ENCODE results near the gene CCL4L2. TPM values are rescaled to one million over a fixed set of nuclear protein-coding genes. Genes with fewer than 3 reads are reported as not detected.
"Not testable (repeated sequence)": the region's sequence is repeated elsewhere in the genome, so short reads cannot be mapped to it uniquely, and the experiment has no call there.

The CCL4L2 gene
- total and polyA plus RNA-seq, 3 donors from 2014 or later: 0.74 to 3.6 TPM; not detected in 1

GRCh38 chr17:36193216-36193775 lies 17.6 kb upstream of the CCL4L2 start:
- no peaks in the 10 kb centered on the region for H3K9me3 ChIP-seq
- H3K27me3 ChIP-seq: no peaks in the 10 kb centered on the region
- no peaks in the 10 kb centered on the region for H3K36me3 ChIP-seq (ENCODE audit: low read depth, missing control alignments)
- H3K4me1 ChIP-seq: no peaks in the 10 kb centered on the region
- H3K27ac ChIP-seq: no peak overlapping the region
- no peak for TF ChIP-seq POLR2A (IDR thresholded peaks at IDR 0.05)
- TF ChIP-seq CTCF (IDR thresholded peaks at IDR 0.05): no peak
- 46 to 56% methylated on average over 1 of the region's 1 CpG for WGBS, 2 donors
- intact Hi-C loops (cut with DNase I; ENCODE audit: low total_unique reads): no loop called here
- DNase-seq: no peak
- H3K4me3 ChIP-seq: no peak overlapping the region

GRCh38 chr17:36194147-36194831 lies 16.6 kb upstream of the CCL4L2 start:
- H3K4me1 ChIP-seq; H3K36me3 ChIP-seq (ENCODE audit: low read depth, missing control alignments); DNase-seq; H3K9me3 ChIP-seq; H3K27me3 ChIP-seq; H3K4me3 ChIP-seq; intact Hi-C loops (cut with DNase I; ENCODE audit: low total_unique reads); H3K27ac ChIP-seq: not testable (repeated sequence)
- whole genome bisulfite sequencing, 2 donors: 86 to 89% methylated on average over 6 to 7 of the region's 8 CpGs

DNA sequence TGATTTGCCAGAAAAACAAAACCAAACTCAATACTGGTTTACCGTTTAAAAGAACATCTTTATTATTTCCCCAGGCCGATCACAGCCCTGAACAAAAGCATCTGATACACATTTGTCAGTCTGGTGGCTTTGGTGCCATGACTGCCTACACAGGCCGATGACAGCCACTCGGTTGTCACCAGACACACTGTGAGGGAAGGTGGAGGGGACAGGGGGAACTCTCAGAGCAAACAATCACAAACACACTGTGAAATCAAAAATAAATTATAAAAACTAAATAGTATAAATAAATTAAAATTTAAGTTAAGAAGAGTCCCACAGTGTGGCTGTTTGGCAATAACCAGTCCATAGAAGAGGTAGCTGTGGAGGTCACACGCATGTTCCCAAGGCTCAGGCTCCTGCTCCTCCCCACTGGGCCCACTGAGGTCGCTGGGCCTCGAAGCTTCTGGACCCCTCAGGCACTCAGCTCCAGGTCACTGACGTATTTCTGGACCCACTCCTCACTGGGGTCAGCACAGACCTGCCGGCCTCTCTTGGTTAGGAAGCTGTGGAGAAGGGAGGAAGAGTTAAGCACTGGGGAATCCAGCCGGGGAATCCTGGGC lies 15.9 kb upstream of the CCL4L2 start:
- WGBS, 2 donors: 85 to 87% methylated on average over 10 of the region's 10 CpGs
- DNase-seq; intact Hi-C loops (cut with DNase I; ENCODE audit: low total_unique reads); H3K27ac ChIP-seq; H3K36me3 ChIP-seq (ENCODE audit: low read depth, missing control alignments); H3K27me3 ChIP-seq; H3K4me3 ChIP-seq; H3K4me1 ChIP-seq; H3K9me3 ChIP-seq: not testable (repeated sequence)

DNA sequence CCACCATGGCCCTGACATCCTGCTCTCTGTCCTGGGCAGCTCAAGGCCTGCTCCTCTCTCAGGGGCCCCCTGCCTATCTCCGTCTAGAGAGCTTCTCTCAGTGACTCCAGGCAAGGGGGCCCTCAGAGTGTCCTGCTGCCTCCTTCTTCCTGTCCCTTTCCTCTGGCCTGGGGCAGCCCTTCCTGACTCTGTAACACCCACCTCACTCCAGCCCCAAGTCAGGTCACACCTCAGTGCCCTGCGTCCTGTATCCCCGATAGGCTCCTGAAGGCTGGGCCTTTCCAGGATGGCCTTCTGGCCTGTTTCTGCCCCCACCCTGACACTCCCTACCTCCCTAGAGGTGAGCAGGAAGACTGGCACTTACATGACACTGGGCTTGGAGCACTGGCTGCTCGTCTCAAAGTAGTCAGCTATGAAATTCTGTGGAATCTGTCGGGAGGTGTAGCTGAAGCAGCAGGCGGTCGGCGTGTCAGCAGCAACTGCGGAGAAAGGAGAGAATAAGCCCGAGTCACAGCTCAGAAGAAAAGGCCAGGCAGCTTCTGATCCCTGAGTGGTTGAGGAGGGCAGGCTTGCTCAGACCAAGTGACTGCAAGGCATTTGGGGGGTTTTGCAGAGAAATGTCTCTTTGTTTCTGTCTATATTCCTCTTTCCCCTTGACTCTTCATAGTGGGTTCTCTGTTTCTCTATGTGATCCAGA lies 15.3 kb upstream of the CCL4L2 start:
- H3K9me3 ChIP-seq: no peaks in the 10 kb centered on the region
- 81 to 91% methylated on average over 10 of the region's 10 CpGs for WGBS, 2 donors
- DNase-seq: no peak
- H3K4me1 ChIP-seq: no peaks in the 10 kb centered on the region
- H3K4me3 ChIP-seq: no peak overlapping the region
- intact Hi-C loops (cut with DNase I; ENCODE audit: low total_unique reads): no loop called here
- H3K27ac ChIP-seq: no peak overlapping the region
- no peak for TF ChIP-seq CTCF (IDR thresholded peaks at IDR 0.05)
- TF ChIP-seq POLR2A (IDR thresholded peaks at IDR 0.05): no peak
- H3K27me3 ChIP-seq: no peaks in the 10 kb centered on the region
- no peaks in the 10 kb centered on the region for H3K36me3 ChIP-seq (ENCODE audit: low read depth, missing control alignments)

DNA sequence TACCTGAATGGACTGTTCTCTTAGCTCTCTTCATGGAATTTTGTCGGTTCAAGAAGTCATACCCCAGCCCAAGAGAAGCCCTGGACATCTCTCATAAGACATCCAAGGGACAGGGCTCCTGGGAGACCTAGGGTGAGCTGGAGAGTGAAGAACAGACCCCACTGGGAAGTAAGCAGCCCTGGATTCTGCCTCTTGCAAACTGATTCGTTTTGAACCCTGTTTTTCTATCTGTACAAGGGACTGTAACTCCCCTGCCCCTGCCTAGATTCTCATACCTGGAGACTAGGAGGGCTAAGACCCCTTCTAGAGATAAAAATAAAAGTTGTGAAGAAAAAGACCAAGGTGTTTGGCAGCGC lies 14.8 kb upstream of the CCL4L2 start:
- no peak for TF ChIP-seq CTCF (IDR thresholded peaks at IDR 0.05)
- TF ChIP-seq POLR2A (IDR thresholded peaks at IDR 0.05): no peak
- intact Hi-C loops (cut with DNase I; ENCODE audit: low total_unique reads): no loop called here
- WGBS, 2 donors: 81% methylated on average over 3 of the region's 3 CpGs
- H3K9me3 ChIP-seq: no peaks in the 10 kb centered on the region
- DNase-seq: no peak
- H3K27ac ChIP-seq: no peak overlapping the region
- no peak overlapping the region for H3K4me3 ChIP-seq
- H3K4me1 ChIP-seq: no peaks in the 10 kb centered on the region
- no peaks in the 10 kb centered on the region for H3K36me3 ChIP-seq (ENCODE audit: low read depth, missing control alignments)
- no peaks in the 10 kb centered on the region for H3K27me3 ChIP-seq

All from testis (tissue), 3 donors.